ENCODE measurements around the gene RBM3. TPM values are rescaled to one million over a fixed set of nuclear protein-coding genes. Genes with fewer than 3 reads are reported as not detected.

The RBM3 gene
- total RNA-seq, 5 donors from 2014 or later (not counting 1 experiment from before 2014, with no cell fraction given), result 212 to 345 (median 222) TPM

GRCh38 chrX:48569958-48570357, 4.3 kb upstream of the RBM3 start:
- Histone ChIP-seq H3K9me3 (no peaks in the 10 kb centered on the region), H3K36me3 (ENCODE audit: control insufficient read depth in 2 of 2, extremely low read depth in 1 of 2, insufficient read depth in 1 of 2, low read length in 1 of 2) (no peaks in the 10 kb centered on the region), H3K27ac (ENCODE audit: low read length) (no peak overlapping the region), H3K4me3 (ENCODE audit: control insufficient read depth in 1 of 2, extremely low read depth in 1 of 2, low read length in 1 of 2) (no peak overlapping the region), H3K27me3 (replicated peaks in 1 of 2; ENCODE audit: control insufficient read depth in 2 of 2, extremely low read depth in 1 of 2, insufficient read depth in 2 of 2, low read length in 1 of 2) (no peaks in the 10 kb centered on the region), H3K4me1 (ENCODE audit: control insufficient read depth in 1 of 2, extremely low read depth in 1 of 2, insufficient read depth in 2 of 2, low read length in 2 of 2) (peaks cover 0 to 9% of the 10 kb centered on the region in 2 experiments)
- CTCF ChIA-PET, result no interaction called here
- Mint-ChIP-seq H3K27ac (no peak overlapping the region), H3K9me3 (no peaks in the 10 kb centered on the region), H3K27me3 (no peaks in the 10 kb centered on the region), H3K36me3 (peaks cover 2% of the 10 kb centered on the region), H3K4me3 (no peak overlapping the region), H3K4me1 (peaks cover 4 to 12% (median 8%) of the 10 kb centered on the region in 3 donors)
- POLR2A ChIA-PET, result no interaction called here
- ATAC-seq (replicated peaks in 1 of 4), result no peak
- WGBS (ENCODE audit: insufficient coverage), result no CpG with 5 or more reads among the region's 1 CpG
- DNase-seq, result no peak

- Histone ChIP-seq H3K4me3 (ENCODE audit: control insufficient read depth in 1 of 2, extremely low read depth in 1 of 2, low read length in 1 of 2) (peak overlapping the region in 1 of 2 donors; percentile 78), H3K9me3 (no peaks in the 10 kb centered on the region), H3K36me3 (ENCODE audit: control insufficient read depth in 2 of 2, extremely low read depth in 1 of 2, insufficient read depth in 1 of 2, low read length in 1 of 2) (peaks cover 7 to 32% of the 10 kb centered on the region in 2 donors), H3K27me3 (replicated peaks in 1 of 2; ENCODE audit: control insufficient read depth in 2 of 2, extremely low read depth in 1 of 2, insufficient read depth in 2 of 2, low read length in 1 of 2) (no peaks in the 10 kb centered on the region), H3K4me1 (ENCODE audit: control insufficient read depth in 1 of 2, extremely low read depth in 1 of 2, insufficient read depth in 2 of 2, low read length in 2 of 2) (peaks cover 7 to 24% of the 10 kb centered on the region in 2 experiments), H3K27ac (ENCODE audit: low read length) (peak overlapping the region; percentile 97)
- CTCF ChIA-PET, result interaction anchor here (0.6 to 2.0 kb wide), 6 partner anchors 25 to 1309 kb away, joined by 3 to 7 read pairs (median 4); partner anchors contain the start of genes HDAC6 (in 1 of the 2) and TBC1D25 (in 1 of the 2)
- H3K36me3 Mint-ChIP-seq, result peaks cover 9% of the 10 kb centered on the region
- H3K27me3 Mint-ChIP-seq, result no peaks in the 10 kb centered on the region
- H3K9me3 Mint-ChIP-seq, result no peaks in the 10 kb centered on the region
- POLR2A ChIA-PET, result interaction anchor here (0.5 to 1.7 kb wide), 5 partner anchors 34 to 1060 kb away, joined by 3 to 7 read pairs (median 5); partner anchors contain the start of gene TBC1D25 (in 1 of the 2)
- H3K4me1 Mint-ChIP-seq, result peaks cover 20 to 32% (median 23%) of the 10 kb centered on the region in 3 donors
- 23% methylated on average over 7 of the region's 19 CpGs for WGBS (ENCODE audit: insufficient coverage)
- DNase-seq (peak in 30 of 35 experiments; percentile 6 to 64 (median 32)), ATAC-seq (replicated peaks in 1 of 4) (no peak)
- H3K4me3 Mint-ChIP-seq, result peak overlapping the region; percentile 97 to 99 (median 98)
- peak overlapping the region; percentile 99 to 100 for H3K27ac Mint-ChIP-seq
These were observed 504 bp upstream of the RBM3 start for GRCh38 chrX:48573690-48574269.

GRCh38 chrX:48575642-48576041, 1.4 kb downstream of the RBM3 start:
- Histone ChIP-seq H3K27ac (ENCODE audit: low read length) (peak overlapping the region; percentile 97), H3K27me3 (replicated peaks in 1 of 2; ENCODE audit: control insufficient read depth in 2 of 2, extremely low read depth in 1 of 2, insufficient read depth in 2 of 2, low read length in 1 of 2) (no peaks in the 10 kb centered on the region), H3K4me3 (ENCODE audit: control insufficient read depth in 1 of 2, extremely low read depth in 1 of 2, low read length in 1 of 2) (peak overlapping the region in 1 of 2 donors; percentile 78), H3K4me1 (ENCODE audit: control insufficient read depth in 1 of 2, extremely low read depth in 1 of 2, insufficient read depth in 2 of 2, low read length in 2 of 2) (peaks cover 7 to 24% of the 10 kb centered on the region in 2 experiments), H3K36me3 (ENCODE audit: control insufficient read depth in 2 of 2, extremely low read depth in 1 of 2, insufficient read depth in 1 of 2, low read length in 1 of 2) (peaks cover 7 to 39% of the 10 kb centered on the region in 2 donors), H3K9me3 (no peaks in the 10 kb centered on the region)
- no peak for DNase-seq
- Mint-ChIP-seq H3K9me3 (no peaks in the 10 kb centered on the region), H3K27me3 (no peaks in the 10 kb centered on the region), H3K36me3 (peaks cover 16% of the 10 kb centered on the region), H3K4me3 (peak overlapping the region; percentile 97 to 99 (median 98)), H3K27ac (peak overlapping the region in 1 of 2 donors; percentile 48), H3K4me1 (peaks cover 20 to 34% (median 23%) of the 10 kb centered on the region in 3 donors)
- CTCF ChIA-PET, result interaction anchor here in 1 of 2 donors (2.0 kb wide), 1 partner anchor 37 kb away, joined by 7 read pairs; the partner anchor contains the start of gene TBC1D25
- no peak for ATAC-seq (replicated peaks in 1 of 4)
- POLR2A ChIA-PET, result no interaction called here
- 66% methylated on average over 11 of the region's 13 CpGs for WGBS (ENCODE audit: insufficient coverage)

GRCh38 chrX:48576108-48576507, 1.8 kb downstream of the RBM3 start:
- Histone ChIP-seq H3K27me3 (replicated peaks in 1 of 2; ENCODE audit: control insufficient read depth in 2 of 2, extremely low read depth in 1 of 2, insufficient read depth in 2 of 2, low read length in 1 of 2) (no peaks in the 10 kb centered on the region), H3K4me3 (ENCODE audit: control insufficient read depth in 1 of 2, extremely low read depth in 1 of 2, low read length in 1 of 2) (no peak overlapping the region), H3K4me1 (ENCODE audit: control insufficient read depth in 1 of 2, extremely low read depth in 1 of 2, insufficient read depth in 2 of 2, low read length in 2 of 2) (peaks cover 7 to 24% of the 10 kb centered on the region in 2 experiments), H3K27ac (ENCODE audit: low read length) (peak overlapping the region; percentile 97), H3K36me3 (ENCODE audit: control insufficient read depth in 2 of 2, extremely low read depth in 1 of 2, insufficient read depth in 1 of 2, low read length in 1 of 2) (peaks cover 7 to 39% of the 10 kb centered on the region in 2 donors), H3K9me3 (no peaks in the 10 kb centered on the region)
- ChIA-PET CTCF (no interaction called here), POLR2A (no interaction called here)
- WGBS (ENCODE audit: insufficient coverage), result no CpG with 5 or more reads among the region's 6 CpGs
- Mint-ChIP-seq H3K27ac (peak overlapping the region in 1 of 2 donors; percentile 55), H3K36me3 (peaks cover 16% of the 10 kb centered on the region), H3K27me3 (no peaks in the 10 kb centered on the region), H3K9me3 (no peaks in the 10 kb centered on the region), H3K4me3 (peak overlapping the region in 2 of 3 donors; percentile 97 to 99), H3K4me1 (peaks cover 20 to 34% (median 23%) of the 10 kb centered on the region in 3 donors)
- ATAC-seq (replicated peaks in 1 of 4), result no peak
- no peak for DNase-seq

GRCh38 chrX:48578661-48579128, 4.4 kb downstream of the RBM3 start:
- Histone ChIP-seq H3K27me3 (replicated peaks in 1 of 2; ENCODE audit: control insufficient read depth in 2 of 2, extremely low read depth in 1 of 2, insufficient read depth in 2 of 2, low read length in 1 of 2) (no peaks in the 10 kb centered on the region), H3K36me3 (ENCODE audit: control insufficient read depth in 2 of 2, extremely low read depth in 1 of 2, insufficient read depth in 1 of 2, low read length in 1 of 2) (peaks cover 7 to 39% of the 10 kb centered on the region in 2 donors), H3K9me3 (no peaks in the 10 kb centered on the region), H3K27ac (ENCODE audit: low read length) (no peak overlapping the region), H3K4me1 (ENCODE audit: control insufficient read depth in 1 of 2, extremely low read depth in 1 of 2, insufficient read depth in 2 of 2, low read length in 2 of 2) (peaks cover 7 to 23% of the 10 kb centered on the region in 2 experiments), H3K4me3 (ENCODE audit: control insufficient read depth in 1 of 2, extremely low read depth in 1 of 2, low read length in 1 of 2) (no peak overlapping the region)
- Mint-ChIP-seq H3K27me3 (no peaks in the 10 kb centered on the region), H3K4me3 (no peak overlapping the region), H3K36me3 (peaks cover 16% of the 10 kb centered on the region), H3K9me3 (no peaks in the 10 kb centered on the region), H3K4me1 (peaks cover 19 to 35% (median 23%) of the 10 kb centered on the region in 3 donors), H3K27ac (peak overlapping the region in 1 of 2 donors; percentile 3)
- CTCF ChIA-PET, result interaction anchor here in 1 of 2 donors (0.5 kb wide), 1 partner anchor 12 kb away, joined by 9 read pairs; no protein-coding TSS in a partner anchor
- DNase-seq (no peak), ATAC-seq (replicated peaks in 1 of 4) (no peak)
- WGBS (ENCODE audit: insufficient coverage), result no CpG with 5 or more reads among the region's 2 CpGs
- POLR2A ChIA-PET, result interaction anchor here in 1 of 2 donors (0.6 to 1.9 kb wide), 2 partner anchors 13 to 17 kb away, joined by 4 to 6 read pairs; no protein-coding TSS in a partner anchor

GRCh38 chrX:48579259-48579658, 5.0 kb downstream of the RBM3 start:
- Histone ChIP-seq H3K9me3 (no peaks in the 10 kb centered on the region), H3K27ac (ENCODE audit: low read length) (no peak overlapping the region), H3K4me3 (ENCODE audit: control insufficient read depth in 1 of 2, extremely low read depth in 1 of 2, low read length in 1 of 2) (no peak overlapping the region), H3K36me3 (ENCODE audit: control insufficient read depth in 2 of 2, extremely low read depth in 1 of 2, insufficient read depth in 1 of 2, low read length in 1 of 2) (peaks cover 7 to 39% of the 10 kb centered on the region in 2 donors), H3K27me3 (replicated peaks in 1 of 2; ENCODE audit: control insufficient read depth in 2 of 2, extremely low read depth in 1 of 2, insufficient read depth in 2 of 2, low read length in 1 of 2) (no peaks in the 10 kb centered on the region), H3K4me1 (ENCODE audit: control insufficient read depth in 1 of 2, extremely low read depth in 1 of 2, insufficient read depth in 2 of 2, low read length in 2 of 2) (peaks cover 7 to 20% of the 10 kb centered on the region in 2 experiments)
- ChIA-PET POLR2A (interaction anchor here in 1 of 2 donors (0.6 to 1.9 kb wide), 2 partner anchors 17 to 32 kb away, joined by 3 to 6 read pairs; no protein-coding TSS in a partner anchor), CTCF (interaction anchor here in 1 of 2 donors (0.5 kb wide), 1 partner anchor 13 kb away, joined by 9 read pairs; no protein-coding TSS in a partner anchor)
- Mint-ChIP-seq H3K4me1 (peaks cover 15 to 29% (median 23%) of the 10 kb centered on the region in 3 donors), H3K9me3 (no peaks in the 10 kb centered on the region), H3K27me3 (no peaks in the 10 kb centered on the region), H3K27ac (no peak overlapping the region), H3K36me3 (peaks cover 16% of the 10 kb centered on the region), H3K4me3 (no peak overlapping the region)
- no CpG with 5 or more reads among the region's 3 CpGs for WGBS (ENCODE audit: insufficient coverage)
- DNase-seq, result no peak
- ATAC-seq (replicated peaks in 1 of 4), result no peak
